NCI-H2171 treated with DMSO at 0.1 percent for 48 hours (cell line): Measurements from ENCODE around the gene BCL2.
"Not testable (repeated sequence)": the region's sequence is repeated elsewhere in the genome, so short reads cannot be mapped to it uniquely, and the experiment has no call there.

Experiments
- DNase-seq: peaks from one replicate; lab custom pipeline; 2025; lab: John Stamatoyannopoulos, UW

Gene BCL2

DNA sequence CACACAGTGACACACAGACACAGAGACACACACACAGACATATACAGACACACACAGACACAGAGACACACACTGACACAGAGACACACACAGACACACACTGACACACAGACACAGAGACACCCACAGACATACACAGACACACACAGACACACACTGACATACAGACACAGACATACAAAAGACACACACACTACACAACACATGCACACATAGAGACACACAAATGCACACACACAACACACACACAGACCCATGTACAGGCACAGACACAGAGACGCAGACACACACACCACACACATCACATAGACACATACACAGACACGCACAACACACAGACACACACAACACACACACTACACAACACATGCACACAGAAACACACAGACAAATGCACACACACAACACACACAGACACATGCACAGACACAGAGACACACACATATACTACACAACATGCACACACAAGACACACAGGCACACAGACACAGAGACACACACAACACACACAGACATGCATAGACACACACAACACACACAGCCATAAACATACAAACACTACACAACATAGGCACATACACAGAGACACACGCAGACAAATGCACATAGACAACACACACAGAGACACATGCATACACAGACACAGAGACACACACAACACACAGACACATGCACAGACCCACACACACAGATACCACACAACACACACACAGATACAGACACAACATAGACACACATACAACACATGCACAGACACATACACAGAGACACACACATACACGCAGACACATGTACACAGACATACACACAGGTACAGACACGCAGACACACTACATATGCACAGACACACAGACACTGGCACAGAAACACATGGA lies 120.5 kb downstream of the BCL2 start:
- DNase-seq, result no peak

DNA sequence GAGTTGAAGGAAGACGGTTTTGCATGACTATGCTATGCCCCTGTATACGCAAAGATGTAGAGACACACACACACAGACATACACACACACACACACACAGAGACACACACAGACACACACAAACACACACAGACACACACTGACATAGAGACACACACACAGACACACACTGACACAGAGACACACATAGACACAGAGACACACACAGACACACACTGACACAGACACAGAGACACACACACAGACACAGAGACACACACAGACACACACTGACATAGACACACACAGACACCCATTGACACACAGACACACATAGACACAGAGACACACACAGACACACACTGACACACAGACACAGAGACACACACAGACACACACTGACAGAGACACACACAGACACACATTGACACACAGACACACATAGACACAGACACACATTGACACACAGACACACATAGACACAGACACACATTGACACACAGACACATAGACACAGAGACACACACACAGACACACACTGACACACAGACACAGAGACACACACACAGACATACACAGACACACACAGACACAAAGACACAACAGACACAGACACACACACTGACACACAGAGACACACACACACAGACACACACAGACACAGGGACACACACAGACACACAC lies 121.3 kb downstream of the BCL2 start:
- no peak for DNase-seq

DNA sequence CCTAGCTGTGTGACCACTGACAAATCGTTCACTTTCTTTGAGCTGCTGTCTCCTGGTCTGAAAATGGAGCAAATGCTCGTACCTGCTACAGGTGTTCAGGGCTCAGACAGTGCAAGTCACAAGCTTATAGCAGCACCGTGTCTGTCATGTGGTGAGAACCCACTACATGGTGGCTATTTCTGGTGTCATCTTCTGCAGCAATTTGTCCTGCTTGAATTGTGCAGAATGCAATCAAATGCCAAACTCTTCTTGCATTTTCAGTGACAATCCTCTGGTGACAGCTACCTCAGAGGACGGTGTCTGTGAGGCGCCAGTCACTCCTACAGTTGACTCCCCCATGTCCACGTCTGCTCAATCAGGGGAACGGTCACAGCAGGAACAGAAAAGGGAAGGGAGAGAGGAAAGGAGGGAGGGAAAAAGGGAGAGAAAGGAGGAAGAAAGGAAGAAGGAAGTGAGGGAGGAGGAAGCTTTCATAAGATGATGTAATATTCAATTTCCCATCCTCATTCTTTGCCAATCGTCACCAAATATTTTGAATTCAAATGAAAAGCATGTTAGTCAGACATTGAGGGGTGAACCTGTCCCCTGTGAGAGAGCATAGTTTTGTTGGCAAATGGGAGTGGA lies 122.2 kb downstream of the BCL2 start:
- DNase-seq, result no peak

GRCh38 chr18:63195326-63196159 lies 124.0 kb downstream of the BCL2 start:
- no peak for DNase-seq

- DNase-seq, result no peak
Observed at GRCh38 chr18:63192885-63193349, 126.7 kb downstream of the BCL2 start.

DNA sequence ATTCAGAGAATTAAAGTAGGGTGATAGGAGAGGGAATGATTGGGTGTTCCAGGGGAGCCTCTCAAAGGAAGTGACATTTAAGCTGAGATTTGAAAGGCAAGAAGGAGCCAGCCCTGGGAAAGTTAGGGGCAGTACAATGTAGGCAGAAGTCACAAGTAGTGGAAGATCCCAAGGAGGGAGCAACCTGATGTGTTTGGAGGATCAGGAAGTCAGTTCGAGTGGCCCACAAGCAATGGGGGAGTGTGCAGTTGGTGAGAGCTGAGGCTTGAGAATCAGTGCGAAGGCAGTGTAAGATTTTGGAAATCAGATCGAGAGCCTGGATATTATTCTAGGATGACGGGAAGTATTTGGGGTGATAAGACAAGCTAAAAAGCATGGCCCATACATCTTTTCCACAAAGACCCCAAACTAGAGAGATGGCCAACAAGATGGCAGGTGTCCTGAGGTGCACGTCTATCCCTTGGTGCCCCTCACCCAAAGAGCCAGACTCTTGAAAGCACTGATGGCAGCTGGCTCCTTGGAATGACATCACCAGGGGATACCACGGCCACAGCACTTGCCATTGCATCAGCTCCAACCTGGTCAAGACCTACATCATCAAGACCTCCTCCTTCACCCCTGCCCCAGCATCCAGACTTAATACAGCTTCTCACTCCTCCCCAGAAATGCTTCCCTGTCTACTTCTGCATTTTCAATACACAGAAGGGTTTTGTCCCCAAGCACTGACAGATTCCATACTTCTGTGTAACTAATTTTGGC lies 127.3 kb downstream of the BCL2 start:
- DNase-seq, result no peak

GRCh38 chr18:63191413-63191812 lies 128.2 kb downstream of the BCL2 start:
- no peak for DNase-seq

DNA sequence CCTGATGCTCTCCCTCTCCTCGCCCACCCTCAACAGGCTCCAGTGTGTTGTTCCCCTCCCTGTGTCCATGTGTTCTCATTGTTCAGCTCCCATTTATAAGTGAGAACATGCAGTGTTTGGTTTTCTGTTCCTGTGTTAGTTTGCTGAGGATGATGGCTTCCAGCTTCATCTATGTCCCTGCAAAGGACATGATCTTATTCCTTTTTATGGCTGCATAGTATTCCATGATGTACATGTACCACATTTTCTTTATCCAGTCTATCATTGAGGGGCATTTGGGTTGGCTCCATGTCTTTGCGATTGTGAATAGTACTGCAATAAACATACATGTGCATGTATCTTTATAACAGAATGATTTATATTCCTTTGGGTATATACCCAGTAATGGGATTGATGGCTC lies 128.7 kb downstream of the BCL2 start:
- not testable (repeated sequence) for DNase-seq

DNA sequence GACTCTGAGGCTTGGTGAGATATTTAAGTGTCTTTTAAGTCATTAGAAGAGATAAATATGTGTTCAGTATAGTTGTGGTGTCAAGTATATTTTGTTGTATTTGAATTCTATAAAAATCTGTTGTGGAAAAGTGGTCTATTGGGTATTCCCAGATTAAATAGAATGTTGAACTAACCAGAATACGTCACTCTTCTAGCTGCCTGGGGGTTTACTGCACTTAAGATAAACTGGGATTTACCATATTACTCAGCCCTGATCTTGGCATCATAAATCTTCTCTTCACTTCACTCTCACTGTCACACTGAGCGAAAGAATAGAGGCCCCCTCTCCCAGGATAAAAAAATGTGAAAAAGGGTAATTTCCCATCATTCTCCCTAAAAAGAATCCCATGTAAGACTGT lies 129.8 kb downstream of the BCL2 start:
- no peak for DNase-seq

DNA sequence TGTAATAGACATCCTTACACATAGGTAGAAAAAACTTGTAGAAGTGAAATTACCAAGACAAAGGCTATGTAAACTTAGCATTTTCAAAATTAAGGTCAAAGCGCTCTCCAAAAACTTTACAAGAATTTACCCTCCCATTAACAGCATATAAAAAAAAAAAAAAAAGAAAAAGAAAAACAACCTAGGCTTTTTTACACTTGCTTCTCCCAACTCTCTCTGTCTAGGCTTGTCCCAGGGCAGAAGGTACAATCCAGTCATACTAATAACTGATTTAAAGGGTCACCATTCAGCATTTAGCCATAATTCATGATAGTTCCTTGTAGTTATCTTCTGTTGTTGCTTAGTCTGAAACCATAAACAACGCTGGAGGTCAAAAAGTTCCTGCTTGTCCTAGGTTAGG lies 130.5 kb downstream of the BCL2 start:
- no peak for DNase-seq

- DNase-seq, result no peak
Observed at GRCh38 chr18:63187791-63188460, 131.6 kb downstream of the BCL2 start.

DNA sequence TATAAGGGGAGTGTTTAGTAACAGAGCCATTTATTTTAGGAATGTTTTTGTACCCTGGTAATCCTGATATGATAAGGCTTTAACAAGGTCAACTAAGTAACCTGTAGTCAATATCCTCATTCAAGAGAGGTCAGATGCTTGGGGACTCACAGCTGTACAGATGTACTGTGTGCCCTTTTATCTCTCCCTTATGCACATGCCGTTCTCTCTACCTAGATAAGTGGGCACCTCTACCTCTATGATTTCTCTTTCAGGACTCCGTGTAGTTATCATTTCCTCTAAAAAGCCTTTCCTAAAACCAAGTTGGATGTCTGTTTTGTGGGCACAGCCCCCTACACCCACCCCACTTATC lies 132.4 kb downstream of the BCL2 start:
- DNase-seq, result no peak

DNA sequence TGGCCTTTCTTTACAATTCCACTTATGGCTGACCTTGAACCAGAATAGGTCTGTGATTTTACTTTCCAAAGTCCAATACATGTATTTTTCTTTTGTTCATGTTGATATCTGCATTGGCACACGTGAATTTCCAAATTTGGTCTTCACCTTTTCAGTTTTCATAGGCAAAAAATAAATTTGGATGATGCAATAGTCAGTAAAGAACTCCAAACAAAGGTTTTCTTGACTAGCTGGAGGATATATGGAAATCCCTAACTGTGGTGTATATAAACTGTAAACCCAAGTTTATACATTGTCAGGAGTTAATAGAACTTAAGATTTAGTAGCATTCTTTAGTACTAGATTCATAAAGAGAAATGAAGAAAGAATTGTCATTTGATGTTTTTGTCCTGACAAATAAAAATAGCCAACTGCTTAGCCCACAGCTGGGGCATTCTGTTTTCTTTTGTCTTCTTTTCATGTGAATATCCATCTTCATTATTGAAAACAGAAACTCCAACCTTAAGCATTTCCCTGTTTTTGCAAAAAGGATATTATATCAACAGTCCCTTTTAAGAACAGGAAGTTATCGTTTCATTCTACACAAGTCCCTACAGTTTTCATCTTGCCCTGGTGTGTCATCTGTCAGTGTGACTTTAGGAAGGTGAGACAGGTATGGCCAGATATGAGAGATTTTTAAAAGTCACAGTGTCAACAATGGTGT lies 132.9 kb downstream of the BCL2 start:
- no peak for DNase-seq

DNA sequence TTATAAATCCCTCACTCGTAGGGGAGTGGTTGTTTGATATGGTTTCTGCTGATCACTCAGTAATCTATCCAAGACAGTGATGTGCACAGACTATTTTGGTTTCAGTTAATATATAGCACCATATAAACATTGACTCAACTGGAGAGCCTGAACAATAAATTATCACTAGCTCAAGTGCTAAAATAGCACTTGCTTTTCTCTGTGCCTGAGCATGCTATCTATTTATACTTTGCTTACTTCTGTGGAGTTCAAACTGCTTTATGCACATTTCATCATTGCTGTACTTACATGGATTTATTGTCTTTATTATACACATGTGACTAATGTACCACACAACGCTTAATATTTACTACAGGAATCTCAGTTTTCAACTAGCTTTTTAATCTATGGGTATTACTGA lies 133.6 kb downstream of the BCL2 start:
- DNase-seq, result no peak

DNA sequence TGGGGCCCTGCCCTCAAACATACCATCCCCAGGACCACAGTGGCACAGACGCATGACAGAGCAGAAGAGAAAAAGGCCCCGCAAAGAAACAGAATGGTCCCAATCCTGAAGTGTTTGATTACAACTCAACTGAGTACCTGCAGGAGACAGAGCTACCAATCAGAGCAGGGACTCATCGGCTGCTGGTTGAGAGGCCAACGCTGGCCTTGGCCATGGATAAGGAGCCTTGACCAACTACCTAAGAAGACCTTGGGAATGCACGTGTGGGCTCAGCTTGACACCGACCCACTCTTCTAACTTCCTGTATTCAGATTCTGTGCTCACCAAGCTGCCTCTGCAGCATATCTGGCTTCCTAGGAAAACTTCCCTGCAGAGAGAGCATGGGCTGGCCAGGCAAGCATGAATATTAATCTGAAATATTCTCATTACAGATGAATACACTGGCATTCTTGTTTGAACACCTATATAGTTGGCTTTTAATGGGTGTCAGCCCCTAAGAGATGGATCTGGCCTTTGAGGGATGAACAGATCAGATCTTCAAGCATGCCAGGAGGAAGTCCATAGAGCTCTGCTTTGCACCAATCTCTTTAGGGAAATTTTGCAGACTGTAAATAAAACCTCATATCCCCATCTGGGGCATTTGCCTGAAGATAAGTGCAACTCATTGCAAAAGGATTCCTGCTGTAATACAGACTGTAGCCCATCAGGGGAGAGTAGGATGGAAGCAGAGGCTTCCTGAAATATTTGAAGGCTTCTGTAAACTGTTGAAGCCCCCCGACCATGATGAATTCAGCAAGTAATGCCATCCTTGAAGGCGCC lies 135.4 kb downstream of the BCL2 start:
- no peak for DNase-seq

DNA sequence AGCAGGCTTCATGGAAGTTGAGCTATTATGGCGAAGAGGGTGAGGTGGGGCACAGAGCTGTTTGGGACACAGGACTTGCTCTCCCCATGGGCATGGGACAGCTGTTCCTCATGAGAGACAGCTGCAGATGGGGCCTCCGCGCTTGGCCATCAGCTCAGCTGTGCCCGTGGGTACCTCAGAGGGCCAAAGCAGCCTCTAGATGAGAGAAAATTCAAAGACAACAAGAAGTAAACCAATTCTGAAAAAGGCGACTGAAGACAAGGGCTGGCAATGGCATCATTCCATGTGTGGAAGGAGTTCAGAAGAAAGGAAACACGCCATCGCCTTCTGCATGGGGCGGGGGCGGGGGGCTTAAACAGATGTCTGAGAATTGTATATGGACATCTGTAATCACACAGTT lies 136.2 kb downstream of the BCL2 start:
- DNase-seq, result no peak

DNA sequence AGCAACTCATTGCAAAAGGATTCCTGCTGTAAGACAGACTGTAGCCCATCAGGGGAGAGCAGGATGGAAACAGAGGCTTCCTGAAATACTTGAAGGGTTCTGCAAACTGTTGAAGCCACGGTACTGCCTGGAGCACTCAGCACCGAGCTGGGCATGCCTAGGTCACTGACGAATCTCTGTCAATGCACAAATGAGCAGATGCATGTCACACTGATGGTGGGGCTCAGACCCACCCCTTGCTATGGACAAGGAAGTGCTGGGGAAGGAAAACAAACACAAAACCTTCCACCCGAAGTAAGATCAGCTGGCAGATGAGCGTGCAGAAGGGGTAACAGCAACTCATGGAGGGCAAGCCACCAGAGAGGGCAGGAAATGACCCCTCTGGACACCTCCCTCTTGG lies 136.7 kb downstream of the BCL2 start:
- no peak for DNase-seq

- no peak for DNase-seq
Observed at GRCh38 chr18:63182310-63182772, 137.2 kb downstream of the BCL2 start.

DNA sequence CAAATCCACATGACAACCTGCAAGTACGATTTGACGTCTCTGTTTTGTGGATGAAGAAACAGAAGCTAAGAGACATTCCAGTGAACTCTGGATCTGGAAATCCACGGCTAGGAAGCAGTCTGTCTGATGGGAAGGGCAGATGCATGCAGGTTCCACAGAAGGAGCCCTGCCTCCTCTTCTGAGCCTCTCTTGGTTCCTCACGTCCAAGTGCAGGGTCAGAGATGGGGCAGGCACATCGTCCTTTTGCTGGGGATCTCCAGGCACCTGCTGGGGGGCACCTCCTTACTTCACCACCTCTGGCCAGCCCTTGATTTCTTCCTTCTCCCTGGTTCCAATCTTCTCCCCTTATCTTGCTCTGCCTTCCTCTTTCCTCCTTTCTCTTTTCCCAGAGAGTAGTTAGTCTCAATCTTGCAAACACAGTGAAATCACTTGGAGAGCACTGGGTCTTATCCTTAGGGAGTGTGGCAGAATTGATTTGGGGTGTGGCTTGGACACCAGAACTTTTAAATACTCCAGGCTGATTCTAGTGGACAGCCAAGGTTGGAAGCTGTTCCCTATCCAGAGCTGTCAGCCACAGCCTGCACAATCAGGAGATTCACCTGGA lies 137.8 kb downstream of the BCL2 start:
- DNase-seq, result no peak
